Natural killer cell (primary cell): Measurements from ENCODE around the gene DOCK6. TPM values are rescaled to one million over a fixed set of nuclear protein-coding genes. Genes with fewer than 3 reads are reported as not detected.

Experiments
- ATAC-seq, 3 donors: fragments of 150-1000 bp in 2 of 3; fragments of 200-7000 bp in 1 of 3; cut with Tn5 transposase; 1 replicate in 1 of 3; 2 replicates in 2 of 3; pipeline ENCODE4 v1.10.0; 2021; ENCODE audit warnings: mild to moderate bottlenecking in 2 of 3, moderate library complexity in 2 of 3
- DNase-seq, 2 donors: peaks; one replicate each; pipeline versions ENCODE4 v3.0.0 to v3.0.0-alpha.2; 2013 to 2021; ENCODE audit warnings: mixed read lengths in 1 of 2
- H3K27ac ChIP-seq: one replicate; pipeline ENCODE4 v1.5.1; 2013; ENCODE audit warnings: mild to moderate bottlenecking, low read length
- H3K27me3 ChIP-seq: one replicate; pipeline ENCODE4 v1.6.1; 2013; ENCODE audit warnings: low read length; ENCODE audit not compliant: control insufficient read depth, insufficient read depth
- H3K36me3 ChIP-seq: one replicate; pipeline ENCODE4 v1.6.1; 2013; ENCODE audit warnings: low read length; ENCODE audit not compliant: control insufficient read depth, insufficient read depth
- H3K4me1 ChIP-seq: one replicate; pipeline ENCODE4 v1.6.1; 2013; ENCODE audit warnings: low read length; ENCODE audit not compliant: control insufficient read depth, insufficient read depth
- H3K4me3 ChIP-seq: one replicate; pipeline ENCODE4 v1.5.1; 2013; ENCODE audit warnings: low read length
- H3K9me3 ChIP-seq: one replicate; pipeline ENCODE4 v1.6.1; 2013; ENCODE audit warnings: low read length; ENCODE audit not compliant: control insufficient read depth, insufficient read depth
- H3K27ac Mint-ChIP-seq, 2 donors: one replicate each; pipeline ENCODE4 v1.8.0; 2022; ENCODE audit warnings: mild to moderate bottlenecking in 2 of 2, mixed read lengths in 2 of 2, moderate library complexity in 1 of 2
- H3K27me3 Mint-ChIP-seq, 2 donors: one replicate each; pipeline ENCODE4 v1.8.0; 2022; ENCODE audit warnings: low read depth in 2 of 2, mixed read lengths in 2 of 2
- H3K36me3 Mint-ChIP-seq: one replicate; pipeline ENCODE4 v1.8.0; 2022; ENCODE audit warnings: mixed read lengths
- H3K4me1 Mint-ChIP-seq, 2 donors: one replicate each; pipeline ENCODE4 v1.8.0; 2022; ENCODE audit warnings: mixed read lengths in 2 of 2
- H3K4me3 Mint-ChIP-seq: one replicate; pipeline ENCODE4 v1.8.0; 2022; ENCODE audit warnings: mild to moderate bottlenecking, moderate library complexity, mixed read lengths
- H3K9me3 Mint-ChIP-seq, 2 donors: one replicate each; pipeline ENCODE4 v1.8.0; 2022; ENCODE audit warnings: mixed read lengths in 2 of 2
- CTCF ChIP-seq: fragments of 200-600 bp; IDR thresholded peaks from one replicate; pipeline ENCODE4 v1.8.0; 2022; ENCODE audit warnings: antibody characterized with exemption
- WGBS: methylation state at CpG from one replicate; pipeline ENCODE4 v1.1.7; 2013; ENCODE audit warnings: missing lambda C conversion rate; ENCODE audit not compliant: insufficient coverage; 5-methylcytosine and 5-hydroxymethylcytosine counted together
- intact Hi-C: fragments of 100-400 bp; cut with micrococcal nuclease; formaldehyde crosslinking; loops from one replicate; pipeline ENCODE4 v1.14.2; 2022
- total RNA-seq, 4 donors: library from RNA; stranded (reverse); fragments of 120-200 nt in 1 of 4; gene quantifications; one replicate each; pipeline versions ENCODE4 v1.2.3 to v1.2.4, GENCODE V29; 2013 to 2022

The DOCK6 gene
- total RNA-seq, 3 donors from 2014 or later (not counting 1 experiment from before 2014, with no cell fraction given) = 0.82 to 2.3 (median 0.86) TPM

GRCh38 chr19:11300811-11301120, 38.4 kb upstream of the DOCK6 start:
- 94% methylated on average over 8 of the region's 11 CpGs for WGBS
- ATAC-seq (no peak), DNase-seq (no peak)
- H3K4me1 ChIP-seq = no peaks in the 10 kb centered on the region
- Mint-ChIP-seq H3K36me3 (no peaks in the 10 kb centered on the region), H3K9me3 (no peaks in the 10 kb centered on the region), H3K27me3 (peaks cover 5 to 6% of the 10 kb centered on the region in 2 donors), H3K4me1 (no peaks in the 10 kb centered on the region), H3K4me3 (no peak overlapping the region), H3K27ac (no peak overlapping the region)
- H3K27ac ChIP-seq = no peak overlapping the region
- H3K4me3 ChIP-seq = no peak overlapping the region
- TF ChIP-seq CTCF = no peak
- no peaks in the 10 kb centered on the region for H3K27me3 ChIP-seq
- H3K9me3 ChIP-seq = no peaks in the 10 kb centered on the region
- intact Hi-C loops = no loop called here
- no peaks in the 10 kb centered on the region for H3K36me3 ChIP-seq

GRCh38 chr19:11299946-11300810, 37.9 kb upstream of the DOCK6 start:
- no peaks in the 10 kb centered on the region for H3K36me3 ChIP-seq
- Mint-ChIP-seq H3K27me3 (peaks cover 5 to 6% of the 10 kb centered on the region in 2 donors), H3K27ac (no peak overlapping the region), H3K36me3 (no peaks in the 10 kb centered on the region), H3K4me1 (no peaks in the 10 kb centered on the region), H3K9me3 (no peaks in the 10 kb centered on the region), H3K4me3 (no peak overlapping the region)
- H3K4me3 ChIP-seq = no peak overlapping the region
- TF ChIP-seq CTCF = no peak
- no peak overlapping the region for H3K27ac ChIP-seq
- no peaks in the 10 kb centered on the region for H3K9me3 ChIP-seq
- H3K4me1 ChIP-seq = no peaks in the 10 kb centered on the region
- H3K27me3 ChIP-seq = no peaks in the 10 kb centered on the region
- ATAC-seq (no peak), DNase-seq (no peak)
- 64% methylated on average over 8 of the region's 8 CpGs for WGBS
- intact Hi-C loops = no loop called here

- H3K9me3 ChIP-seq = no peaks in the 10 kb centered on the region
- Mint-ChIP-seq H3K36me3 (no peaks in the 10 kb centered on the region), H3K4me3 (no peak overlapping the region), H3K27me3 (peaks cover 8 to 12% of the 10 kb centered on the region in 2 donors), H3K27ac (no peak overlapping the region), H3K9me3 (no peaks in the 10 kb centered on the region), H3K4me1 (peaks cover 0 to 10% of the 10 kb centered on the region in 2 donors)
- no peak overlapping the region for H3K4me3 ChIP-seq
- H3K36me3 ChIP-seq = no peaks in the 10 kb centered on the region
- no peak overlapping the region for H3K27ac ChIP-seq
- 77% methylated on average over 7 of the region's 7 CpGs for WGBS
- no peak for TF ChIP-seq CTCF
- peaks cover 10% of the 10 kb centered on the region for H3K4me1 ChIP-seq
- no peaks in the 10 kb centered on the region for H3K27me3 ChIP-seq
- DNase-seq (no peak), ATAC-seq (no peak)
- intact Hi-C loops = no loop called here
These were observed 33.9 kb upstream of the DOCK6 start for GRCh38 chr19:11296264-11296663.
